HEK293 (cell line): ENCODE measurements around the gene COQ3.

Experiments
- CTCF ChIA-PET: fragments of 350-600 bp; formaldehyde crosslinking; extraction: SDS; loops from one replicate; lab custom pipeline; 2021; ENCODE audit warnings: antibody characterized with exemption; lab: Yijun Ruan, JAX
- POLR2A ChIA-PET: fragments of 300-600 bp; formaldehyde crosslinking; extraction: SDS; loops from one replicate; lab custom pipeline; 2020; ENCODE audit warnings: antibody characterized with exemption, inconsistent platforms; lab: Yijun Ruan, JAX
- H3K27ac ChIP-seq: fragments of 200-500 bp; sonication (Bioruptor generic); 2 replicates; pipeline ENCODE4 v1.5.1; 2014; ENCODE audit warnings: low read depth, low read length, control low read depth, inconsistent platforms; ENCODE audit errors: extremely low read depth
- H3K36me3 ChIP-seq, 2 experiments: fragments of 200-500 bp in 1 of 2; sonication (Bioruptor generic) in 1 of 2; 1 replicate in 1 of 2; 2 replicates in 1 of 2; pipeline ENCODE4 v1.5.1; 2014 to 2017; ENCODE audit warnings: inconsistent platforms in 2 of 2, low read length in 2 of 2; ENCODE audit not compliant: control insufficient read depth in 2 of 2, insufficient read depth in 1 of 2
- H3K4me1 ChIP-seq: fragments of 200-500 bp; sonication (Bioruptor generic); 2 replicates; pipeline ENCODE4 v1.5.1; 2014; ENCODE audit warnings: mild to moderate bottlenecking, low read length, inconsistent platforms; ENCODE audit not compliant: control insufficient read depth, insufficient read depth
- H3K4me3 ChIP-seq: 2 replicates; pipeline ENCODE4 v1.5.1; 2011; ENCODE audit warnings: low read depth, mild to moderate bottlenecking, control low read depth, low read length, moderate library complexity
- H3K9me3 ChIP-seq: fragments of 200-500 bp; sonication (Bioruptor generic); 2 replicates; pipeline ENCODE4 v1.5.1; 2014; ENCODE audit warnings: low read depth, low read length, inconsistent platforms; ENCODE audit not compliant: control insufficient read depth, insufficient read depth
- KLF16 ChIP-seq: fragments of 450-650 bp; formaldehyde crosslinking; IDR thresholded peaks from 2 replicates; pipeline ENCODE4 v1.5.1; 2017; ENCODE audit warnings: missing biosample characterization, missing genetic modification characterization
- KLF7 ChIP-seq: fragments of 450-650 bp; formaldehyde crosslinking; IDR thresholded peaks from 2 replicates; pipeline ENCODE4 v1.5.1; 2016; ENCODE audit warnings: missing biosample characterization, missing genetic modification characterization, borderline replicate concordance
- SCRT1 ChIP-seq: fragments of 450-650 bp; formaldehyde crosslinking; IDR thresholded peaks from 2 replicates; pipeline ENCODE4 v1.5.1; 2016; ENCODE audit warnings: missing biosample characterization, missing genetic modification characterization, borderline replicate concordance
- SETDB1 ChIP-seq: IDR thresholded peaks from one replicate; pipeline ENCODE4 v1.6.1; 2017; ENCODE audit warnings: mild to moderate bottlenecking, low read length, moderate library complexity, mixed read lengths; ENCODE audit not compliant: insufficient read length
- ZFHX2 ChIP-seq: fragments of 450-650 bp; formaldehyde crosslinking; conservative IDR thresholded peaks from 2 replicates; pipeline ENCODE4 v1.5.1; 2016; ENCODE audit warnings: missing biosample characterization, missing genetic modification characterization
- ZNF133 ChIP-seq: fragments of 450-650 bp; formaldehyde crosslinking; IDR thresholded peaks from 2 replicates; pipeline ENCODE4 v1.5.1; 2016; ENCODE audit warnings: missing biosample characterization, missing genetic modification characterization
- ZNF155 ChIP-seq: fragments of 450-650 bp; formaldehyde crosslinking; IDR thresholded peaks from 2 replicates; pipeline ENCODE4 v1.5.1; 2016; ENCODE audit warnings: missing biosample characterization, missing genetic modification characterization
- ZNF2 ChIP-seq: fragments of 450-650 bp; formaldehyde crosslinking; IDR thresholded peaks from 2 replicates; pipeline ENCODE4 v1.5.1; 2016; ENCODE audit warnings: missing biosample characterization, missing genetic modification characterization
- ZNF23 ChIP-seq: fragments of 450-650 bp; formaldehyde crosslinking; IDR thresholded peaks from 2 replicates; pipeline ENCODE4 v1.5.1; 2016; ENCODE audit warnings: missing biosample characterization, missing genetic modification characterization, borderline replicate concordance
- ZNF24 ChIP-seq: fragments of 450-650 bp; formaldehyde crosslinking; IDR thresholded peaks from 2 replicates; pipeline ENCODE4 v1.5.1; 2016; ENCODE audit warnings: missing biosample characterization, missing genetic modification characterization
- ZNF664 ChIP-seq: fragments of 450-650 bp; formaldehyde crosslinking; IDR thresholded peaks from 2 replicates; pipeline ENCODE4 v1.5.1; 2016; ENCODE audit warnings: missing biosample characterization, missing genetic modification characterization
- TF ChIP-seq, protein P1 (sequence below): fragments of 450-650 bp; formaldehyde crosslinking; IDR thresholded peaks from 2 replicates; pipeline ENCODE4 v1.5.1; 2017; ENCODE audit warnings: missing biosample characterization, missing genetic modification characterization
- TF ChIP-seq, protein P2 (sequence below): fragments of 450-650 bp; formaldehyde crosslinking; IDR thresholded peaks from 2 replicates; pipeline ENCODE4 v1.5.0; 2017; ENCODE audit warnings: missing biosample characterization, missing genetic modification characterization, borderline replicate concordance
- TF ChIP-seq, protein P3 (sequence below): fragments of 450-650 bp; formaldehyde crosslinking; IDR thresholded peaks from 2 replicates; pipeline ENCODE4 v1.5.1; 2016; ENCODE audit warnings: missing biosample characterization, missing genetic modification characterization
- TF ChIP-seq, protein P4 (sequence below): fragments of 450-650 bp; formaldehyde crosslinking; IDR thresholded peaks from 2 replicates; pipeline ENCODE4 v1.5.1; 2016; ENCODE audit warnings: missing biosample characterization, missing genetic modification characterization
- TF ChIP-seq, protein P5 (sequence below): fragments of 450-650 bp; formaldehyde crosslinking; IDR thresholded peaks from 2 replicates; pipeline ENCODE4 v1.5.1; 2016; ENCODE audit warnings: missing biosample characterization, missing genetic modification characterization
- TF ChIP-seq, protein P6 (sequence below): fragments of 450-650 bp; formaldehyde crosslinking; IDR thresholded peaks from 2 replicates; pipeline ENCODE4 v1.5.1; 2016; ENCODE audit warnings: missing biosample characterization, missing genetic modification characterization

Gene COQ3

DNA sequence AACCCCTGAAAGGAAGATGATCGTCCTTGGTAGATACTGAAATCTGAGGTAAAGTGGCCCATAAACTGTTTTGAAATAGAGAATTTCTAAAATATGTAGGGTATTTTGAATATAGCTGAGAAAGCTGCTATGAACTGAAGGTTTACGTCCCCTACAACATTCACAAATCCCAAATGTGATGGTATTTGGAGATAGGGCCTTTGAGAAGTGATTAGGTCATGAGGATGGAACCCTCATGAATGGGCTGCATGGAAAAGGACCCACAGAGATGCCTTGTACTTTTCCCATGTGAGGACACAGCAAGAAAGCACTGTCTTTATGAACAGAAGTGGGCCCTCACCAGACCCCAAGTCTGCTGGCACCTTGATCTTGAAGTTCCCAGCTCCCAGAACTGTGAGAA is 37.9 kb upstream of the COQ3 start (continued):
- TF ChIP-seq ZNF2 (no peak), SETDB1 (no peak), KLF7 (tag by site-specific recombination) (no peak)

DNA sequence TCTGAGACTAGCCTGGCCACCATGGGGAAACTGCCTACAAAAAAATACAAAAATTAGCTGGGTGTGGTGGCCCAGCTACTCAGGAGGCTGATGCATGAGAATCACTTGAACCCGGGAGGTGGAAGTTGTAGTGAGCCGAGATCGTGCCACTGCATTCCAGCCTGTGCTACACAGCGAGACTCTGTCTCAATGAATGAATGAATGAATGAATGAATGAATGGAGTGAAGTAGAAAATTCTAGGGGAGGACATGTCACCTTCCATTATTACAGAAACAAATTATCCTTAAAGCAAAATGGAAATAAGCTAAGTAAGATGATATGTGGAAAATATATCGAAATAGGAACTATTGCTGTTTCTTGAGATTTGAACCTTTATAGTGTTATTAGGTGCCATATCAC is 34.0 kb upstream of the COQ3 start:
- CTCF ChIA-PET, result interaction anchor here (1.1 kb wide), 1 partner anchor 12 kb away, joined by 3 read pairs; no protein-coding TSS in a partner anchor
- Histone ChIP-seq H3K36me3 (peaks cover 0 to 25% of the 10 kb centered on the region in 2 experiments; a peak in 1 of 3 replicates), H3K27ac (no peak overlapping the region), H3K9me3 (no peaks in the 10 kb centered on the region), H3K4me3 (no peak overlapping the region), H3K4me1 (peaks cover 4% of the 10 kb centered on the region; the same call in 1 of the 2 replicates)
- POLR2A ChIA-PET, result interaction anchor here (1.3 kb wide), 1 partner anchor 35 kb away, joined by 3 read pairs; the partner anchor contains the start of gene COQ3
- TF ChIP-seq ZFHX2 (tag by site-specific recombination) (no peak), ZNF664 (no peak), ZNF24 (tag by site-specific recombination) (peak; percentile 68; the same call in 1 of the 2 replicates), KLF16 (tag by site-specific recombination) (no peak)
- TF ChIP-seq, protein P1, sequence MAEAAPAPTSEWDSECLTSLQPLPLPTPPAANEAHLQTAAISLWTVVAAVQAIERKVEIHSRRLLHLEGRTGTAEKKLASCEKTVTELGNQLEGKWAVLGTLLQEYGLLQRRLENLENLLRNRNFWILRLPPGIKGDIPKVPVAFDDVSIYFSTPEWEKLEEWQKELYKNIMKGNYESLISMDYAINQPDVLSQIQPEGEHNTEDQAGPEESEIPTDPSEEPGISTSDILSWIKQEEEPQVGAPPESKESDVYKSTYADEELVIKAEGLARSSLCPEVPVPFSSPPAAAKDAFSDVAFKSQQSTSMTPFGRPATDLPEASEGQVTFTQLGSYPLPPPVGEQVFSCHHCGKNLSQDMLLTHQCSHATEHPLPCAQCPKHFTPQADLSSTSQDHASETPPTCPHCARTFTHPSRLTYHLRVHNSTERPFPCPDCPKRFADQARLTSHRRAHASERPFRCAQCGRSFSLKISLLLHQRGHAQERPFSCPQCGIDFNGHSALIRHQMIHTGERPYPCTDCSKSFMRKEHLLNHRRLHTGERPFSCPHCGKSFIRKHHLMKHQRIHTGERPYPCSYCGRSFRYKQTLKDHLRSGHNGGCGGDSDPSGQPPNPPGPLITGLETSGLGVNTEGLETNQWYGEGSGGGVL, result no peak
- TF ChIP-seq, protein P2, sequence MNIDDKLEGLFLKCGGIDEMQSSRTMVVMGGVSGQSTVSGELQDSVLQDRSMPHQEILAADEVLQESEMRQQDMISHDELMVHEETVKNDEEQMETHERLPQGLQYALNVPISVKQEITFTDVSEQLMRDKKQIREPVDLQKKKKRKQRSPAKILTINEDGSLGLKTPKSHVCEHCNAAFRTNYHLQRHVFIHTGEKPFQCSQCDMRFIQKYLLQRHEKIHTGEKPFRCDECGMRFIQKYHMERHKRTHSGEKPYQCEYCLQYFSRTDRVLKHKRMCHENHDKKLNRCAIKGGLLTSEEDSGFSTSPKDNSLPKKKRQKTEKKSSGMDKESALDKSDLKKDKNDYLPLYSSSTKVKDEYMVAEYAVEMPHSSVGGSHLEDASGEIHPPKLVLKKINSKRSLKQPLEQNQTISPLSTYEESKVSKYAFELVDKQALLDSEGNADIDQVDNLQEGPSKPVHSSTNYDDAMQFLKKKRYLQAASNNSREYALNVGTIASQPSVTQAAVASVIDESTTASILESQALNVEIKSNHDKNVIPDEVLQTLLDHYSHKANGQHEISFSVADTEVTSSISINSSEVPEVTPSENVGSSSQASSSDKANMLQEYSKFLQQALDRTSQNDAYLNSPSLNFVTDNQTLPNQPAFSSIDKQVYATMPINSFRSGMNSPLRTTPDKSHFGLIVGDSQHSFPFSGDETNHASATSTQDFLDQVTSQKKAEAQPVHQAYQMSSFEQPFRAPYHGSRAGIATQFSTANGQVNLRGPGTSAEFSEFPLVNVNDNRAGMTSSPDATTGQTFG (tag by site-specific recombination), result no peak

DNA sequence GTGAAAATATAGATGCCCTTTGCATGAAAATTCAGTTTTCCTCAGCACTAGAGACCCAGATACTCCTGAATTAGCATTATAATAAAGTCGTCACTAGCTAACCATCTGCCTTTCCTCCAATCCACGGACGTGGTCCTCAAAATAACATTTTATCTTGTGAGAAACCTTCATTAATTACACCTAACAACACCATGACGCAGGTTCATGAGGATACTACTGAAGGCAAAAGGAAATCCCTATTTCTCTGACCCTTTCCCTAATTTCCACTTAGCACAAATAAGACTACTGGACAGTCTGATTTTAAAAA is 32.4 kb upstream of the COQ3 start:
- CTCF ChIA-PET, result interaction anchor here (0.6 to 3.1 kb wide), 17 partner anchors 8 to 141 kb away, joined by 3 to 19 read pairs (median 4); partner anchors contain the start of gene USP45
- Histone ChIP-seq H3K36me3 (peaks cover 0 to 30% of the 10 kb centered on the region in 2 experiments; a peak in 2 of 3 replicates), H3K4me3 (peak overlapping the region; percentile 57), H3K4me1 (peaks cover 4% of the 10 kb centered on the region; the same call in 1 of the 2 replicates), H3K27ac (peak overlapping the region; percentile 88), H3K9me3 (no peaks in the 10 kb centered on the region)
- POLR2A ChIA-PET, result interaction anchor here (0.9 to 3.6 kb wide), 4 partner anchors 24 to 83 kb away, joined by 3 to 31 read pairs (median 8); partner anchors contain the start of genes COQ3 and FAXC
- TF ChIP-seq, protein P3, sequence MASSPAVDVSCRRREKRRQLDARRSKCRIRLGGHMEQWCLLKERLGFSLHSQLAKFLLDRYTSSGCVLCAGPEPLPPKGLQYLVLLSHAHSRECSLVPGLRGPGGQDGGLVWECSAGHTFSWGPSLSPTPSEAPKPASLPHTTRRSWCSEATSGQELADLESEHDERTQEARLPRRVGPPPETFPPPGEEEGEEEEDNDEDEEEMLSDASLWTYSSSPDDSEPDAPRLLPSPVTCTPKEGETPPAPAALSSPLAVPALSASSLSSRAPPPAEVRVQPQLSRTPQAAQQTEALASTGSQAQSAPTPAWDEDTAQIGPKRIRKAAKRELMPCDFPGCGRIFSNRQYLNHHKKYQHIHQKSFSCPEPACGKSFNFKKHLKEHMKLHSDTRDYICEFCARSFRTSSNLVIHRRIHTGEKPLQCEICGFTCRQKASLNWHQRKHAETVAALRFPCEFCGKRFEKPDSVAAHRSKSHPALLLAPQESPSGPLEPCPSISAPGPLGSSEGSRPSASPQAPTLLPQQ, result no peak
- TF ChIP-seq SCRT1 (tag by site-specific recombination) (no peak), ZNF133 (tag by site-specific recombination) (no peak), ZNF155 (no peak), ZNF23 (tag by site-specific recombination) (no peak)
- TF ChIP-seq, protein P4, sequence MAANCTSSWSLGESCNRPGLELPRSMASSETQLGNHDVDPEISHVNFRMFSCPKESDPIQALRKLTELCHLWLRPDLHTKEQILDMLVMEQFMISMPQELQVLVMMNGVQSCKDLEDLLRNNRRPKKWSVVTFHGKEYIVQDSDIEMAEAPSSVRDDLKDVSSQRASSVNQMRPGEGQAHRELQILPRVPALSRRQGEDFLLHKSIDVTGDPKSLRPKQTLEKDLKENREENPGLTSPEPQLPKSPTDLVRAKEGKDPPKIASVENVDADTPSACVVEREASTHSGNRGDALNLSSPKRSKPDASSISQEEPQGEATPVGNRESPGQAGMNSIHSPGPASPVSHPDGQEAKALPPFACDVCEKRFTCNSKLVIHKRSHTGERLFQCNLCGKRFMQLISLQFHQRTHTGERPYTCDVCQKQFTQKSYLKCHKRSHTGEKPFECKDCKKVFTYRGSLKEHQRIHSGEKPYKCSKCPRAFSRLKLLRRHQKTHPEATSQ (tag by site-specific recombination), result no peak
- TF ChIP-seq, protein P5, sequence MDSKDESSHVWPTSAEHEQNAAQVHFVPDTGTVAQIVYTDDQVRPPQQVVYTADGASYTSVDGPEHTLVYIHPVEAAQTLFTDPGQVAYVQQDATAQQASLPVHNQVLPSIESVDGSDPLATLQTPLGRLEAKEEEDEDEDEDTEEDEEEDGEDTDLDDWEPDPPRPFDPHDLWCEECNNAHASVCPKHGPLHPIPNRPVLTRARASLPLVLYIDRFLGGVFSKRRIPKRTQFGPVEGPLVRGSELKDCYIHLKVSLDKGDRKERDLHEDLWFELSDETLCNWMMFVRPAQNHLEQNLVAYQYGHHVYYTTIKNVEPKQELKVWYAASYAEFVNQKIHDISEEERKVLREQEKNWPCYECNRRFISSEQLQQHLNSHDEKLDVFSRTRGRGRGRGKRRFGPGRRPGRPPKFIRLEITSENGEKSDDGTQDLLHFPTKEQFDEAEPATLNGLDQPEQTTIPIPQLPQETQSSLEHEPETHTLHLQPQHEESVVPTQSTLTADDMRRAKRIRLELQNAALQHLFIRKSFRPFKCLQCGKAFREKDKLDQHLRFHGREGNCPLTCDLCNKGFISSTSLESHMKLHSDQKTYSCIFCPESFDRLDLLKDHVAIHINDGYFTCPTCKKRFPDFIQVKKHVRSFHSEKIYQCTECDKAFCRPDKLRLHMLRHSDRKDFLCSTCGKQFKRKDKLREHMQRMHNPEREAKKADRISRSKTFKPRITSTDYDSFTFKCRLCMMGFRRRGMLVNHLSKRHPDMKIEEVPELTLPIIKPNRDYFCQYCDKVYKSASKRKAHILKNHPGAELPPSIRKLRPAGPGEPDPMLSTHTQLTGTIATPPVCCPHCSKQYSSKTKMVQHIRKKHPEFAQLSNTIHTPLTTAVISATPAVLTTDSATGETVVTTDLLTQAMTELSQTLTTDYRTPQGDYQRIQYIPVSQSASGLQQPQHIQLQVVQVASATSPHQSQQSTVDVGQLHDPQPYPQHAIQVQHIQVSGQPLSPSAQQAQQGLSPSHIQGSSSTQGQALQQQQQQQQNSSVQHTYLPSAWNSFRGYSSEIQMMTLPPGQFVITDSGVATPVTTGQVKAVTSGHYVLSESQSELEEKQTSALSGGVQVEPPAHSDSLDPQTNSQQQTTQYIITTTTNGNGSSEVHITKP (tag by site-specific recombination), result no peak
- TF ChIP-seq, protein P6, sequence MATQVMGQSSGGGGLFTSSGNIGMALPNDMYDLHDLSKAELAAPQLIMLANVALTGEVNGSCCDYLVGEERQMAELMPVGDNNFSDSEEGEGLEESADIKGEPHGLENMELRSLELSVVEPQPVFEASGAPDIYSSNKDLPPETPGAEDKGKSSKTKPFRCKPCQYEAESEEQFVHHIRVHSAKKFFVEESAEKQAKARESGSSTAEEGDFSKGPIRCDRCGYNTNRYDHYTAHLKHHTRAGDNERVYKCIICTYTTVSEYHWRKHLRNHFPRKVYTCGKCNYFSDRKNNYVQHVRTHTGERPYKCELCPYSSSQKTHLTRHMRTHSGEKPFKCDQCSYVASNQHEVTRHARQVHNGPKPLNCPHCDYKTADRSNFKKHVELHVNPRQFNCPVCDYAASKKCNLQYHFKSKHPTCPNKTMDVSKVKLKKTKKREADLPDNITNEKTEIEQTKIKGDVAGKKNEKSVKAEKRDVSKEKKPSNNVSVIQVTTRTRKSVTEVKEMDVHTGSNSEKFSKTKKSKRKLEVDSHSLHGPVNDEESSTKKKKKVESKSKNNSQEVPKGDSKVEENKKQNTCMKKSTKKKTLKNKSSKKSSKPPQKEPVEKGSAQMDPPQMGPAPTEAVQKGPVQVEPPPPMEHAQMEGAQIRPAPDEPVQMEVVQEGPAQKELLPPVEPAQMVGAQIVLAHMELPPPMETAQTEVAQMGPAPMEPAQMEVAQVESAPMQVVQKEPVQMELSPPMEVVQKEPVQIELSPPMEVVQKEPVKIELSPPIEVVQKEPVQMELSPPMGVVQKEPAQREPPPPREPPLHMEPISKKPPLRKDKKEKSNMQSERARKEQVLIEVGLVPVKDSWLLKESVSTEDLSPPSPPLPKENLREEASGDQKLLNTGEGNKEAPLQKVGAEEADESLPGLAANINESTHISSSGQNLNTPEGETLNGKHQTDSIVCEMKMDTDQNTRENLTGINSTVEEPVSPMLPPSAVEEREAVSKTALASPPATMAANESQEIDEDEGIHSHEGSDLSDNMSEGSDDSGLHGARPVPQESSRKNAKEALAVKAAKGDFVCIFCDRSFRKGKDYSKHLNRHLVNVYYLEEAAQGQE (tag by site-specific recombination), result no peak
